ENCODE data around the gene SLC11A1.

Gene SLC11A1

DNA sequence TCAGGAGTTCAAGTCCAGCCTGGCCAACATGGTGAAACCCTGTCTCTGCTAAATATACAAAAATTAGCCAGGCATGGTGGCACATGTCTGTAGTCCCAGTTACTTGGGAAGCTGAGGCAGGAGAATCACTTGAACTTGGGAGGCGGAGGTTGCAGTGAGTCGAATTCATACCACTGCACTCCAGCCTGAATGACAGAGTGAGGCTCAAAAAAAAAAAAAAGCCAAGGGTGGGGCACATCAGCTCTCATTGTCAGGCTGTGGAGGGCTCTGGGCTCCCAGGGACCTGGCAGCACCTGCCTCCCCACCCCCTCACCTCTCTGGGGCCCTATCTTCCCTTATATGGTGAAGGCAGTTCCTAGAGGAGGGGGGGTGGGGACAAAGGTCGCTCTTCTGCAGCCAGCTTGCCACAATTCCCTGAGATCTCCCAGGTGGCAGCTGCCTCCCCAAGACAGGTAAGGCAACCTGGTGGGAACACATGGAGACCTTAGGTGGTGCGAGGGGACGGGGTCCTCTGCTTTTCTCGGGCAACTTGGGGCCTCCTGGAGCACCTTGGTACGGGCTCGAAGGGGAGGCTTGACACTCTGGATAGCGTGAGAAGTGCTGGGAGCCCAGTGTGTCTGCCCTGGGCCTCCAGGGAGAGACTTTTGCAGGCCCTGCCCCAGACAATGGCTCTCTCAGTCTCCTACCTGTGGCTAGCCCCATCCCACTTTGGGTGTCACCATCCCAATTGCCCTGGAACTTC, 36.8 kb downstream of the SLC11A1 start, which contains the start of gene VIL1:
VIL1 (plus strand) TSS at position 407 of the 742 bp plus-strand sequence. CDS start 4,656 bp downstream, outside the sequence.
- no peak for TF ChIP-seq CTCF (conservative IDR thresholded peaks at IDR 0.05; ENCODE audit: low read depth, low read length)
- DNase-seq (ENCODE audit: low read depth), result no peak
- no peak within 1 kb of the TSS for H3K4me3 ChIP-seq (ENCODE audit: low read length)

GRCh38 chr2:218419630-218420216, 37.6 kb downstream of the SLC11A1 start:
- no peak for DNase-seq (ENCODE audit: low read depth)
- no peak overlapping the region for H3K4me3 ChIP-seq (ENCODE audit: low read length)
- TF ChIP-seq CTCF (conservative IDR thresholded peaks at IDR 0.05; ENCODE audit: low read depth, low read length), result no peak

DNA sequence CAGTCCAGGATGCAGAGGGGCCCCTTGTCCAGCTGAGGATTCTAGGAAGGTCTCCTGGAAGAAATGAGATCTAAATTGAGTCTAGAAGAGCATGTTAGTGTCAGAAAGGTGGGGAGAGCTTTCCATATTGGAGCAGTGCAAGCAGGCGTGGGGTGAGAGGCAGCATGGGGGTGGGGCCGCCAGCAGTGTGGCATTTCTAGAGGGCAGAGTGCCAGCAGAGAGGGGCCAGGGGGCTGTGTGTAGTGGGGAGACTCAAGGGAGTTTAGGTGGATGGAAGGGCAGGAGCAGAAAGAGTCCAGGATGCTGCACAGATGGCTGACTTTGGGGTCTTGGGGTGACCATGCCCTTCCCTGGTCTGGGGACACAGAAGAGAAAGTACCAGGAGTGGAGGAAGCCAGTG, 39.0 kb downstream of the SLC11A1 start:
- TF ChIP-seq CTCF (conservative IDR thresholded peaks at IDR 0.05; ENCODE audit: low read depth, low read length), result no peak
- no peak for DNase-seq (ENCODE audit: low read depth)

GRCh38 chr2:218422403-218423086, 40.5 kb downstream of the SLC11A1 start:
- DNase-seq (ENCODE audit: low read depth), result no peak
- H3K4me3 ChIP-seq (ENCODE audit: low read length), result no peak overlapping the region
- TF ChIP-seq CTCF (conservative IDR thresholded peaks at IDR 0.05; ENCODE audit: low read depth, low read length), result no peak

More for the DNA sequence above, 39.0 kb downstream of the SLC11A1 start:
- H3K4me3 ChIP-seq (ENCODE audit: low read length), result no peak overlapping the region

- no peak overlapping the region for H3K4me3 ChIP-seq (ENCODE audit: low read length)
- TF ChIP-seq CTCF (conservative IDR thresholded peaks at IDR 0.05; ENCODE audit: low read depth, low read length), result no peak
- no peak for DNase-seq (ENCODE audit: low read depth)
Measured at GRCh38 chr2:218423584-218423983, 41.5 kb downstream of the SLC11A1 start.

GRCh38 chr2:218425531-218425930, 43.5 kb downstream of the SLC11A1 start:
- no peak for TF ChIP-seq CTCF (conservative IDR thresholded peaks at IDR 0.05; ENCODE audit: low read depth, low read length)
- DNase-seq (ENCODE audit: low read depth), result no peak
- H3K4me3 ChIP-seq (ENCODE audit: low read length), result no peak overlapping the region
